ENCODE measurements around the gene SERINC3.
"Not testable (repeated sequence)": the region's sequence is repeated elsewhere in the genome, so short reads cannot be mapped to it uniquely, and the experiment has no call there.

SERINC3 gene

GRCh38 chr20:44489931-44490330 lies 31.9 kb downstream of the SERINC3 start:
- DNase-seq, result no peak

- no peak for DNase-seq
These were observed 32.6 kb downstream of the SERINC3 start for GRCh38 chr20:44489223-44489622.

- no peak for DNase-seq
These were observed 33.3 kb downstream of the SERINC3 start for GRCh38 chr20:44488551-44488950.

GRCh38 chr20:44485830-44486198 lies 36.1 kb downstream of the SERINC3 start:
- no peak for DNase-seq

GRCh38 chr20:44485078-44485829 lies 36.6 kb downstream of the SERINC3 start:
- no peak for DNase-seq

GRCh38 chr20:44483112-44483511 lies 38.8 kb downstream of the SERINC3 start:
- no peak for DNase-seq

- DNase-seq, result no peak
These were observed 40.0 kb downstream of the SERINC3 start for GRCh38 chr20:44481719-44482416.

GRCh38 chr20:44480097-44480496 lies 41.8 kb downstream of the SERINC3 start:
- no peak for DNase-seq

GRCh38 chr20:44479643-44480042 lies 42.2 kb downstream of the SERINC3 start:
- DNase-seq, result no peak

GRCh38 chr20:44478206-44478605 lies 43.7 kb downstream of the SERINC3 start:
- DNase-seq, result no peak

- no peak for DNase-seq
These were observed 44.7 kb downstream of the SERINC3 start for GRCh38 chr20:44477151-44477550.

- peak; percentile 75 for DNase-seq
These were observed 45.9 kb downstream of the SERINC3 start, which contains the start of gene TTPAL for GRCh38 chr20:44475694-44476560. TTPAL (plus strand) TSS chr20:44475874; CDS start chr20:44480000, 4,126 bp downstream.

GRCh38 chr20:44475372-44475693 lies 46.5 kb downstream of the SERINC3 start:
- no peak for DNase-seq

- DNase-seq, result not testable (repeated sequence)
These were observed 49.6 kb downstream of the SERINC3 start for GRCh38 chr20:44472283-44472682.

GRCh38 chr20:44471481-44471882 lies 50.4 kb downstream of the SERINC3 start:
- no peak for DNase-seq

- DNase-seq, result no peak
These were observed 51.5 kb downstream of the SERINC3 start for GRCh38 chr20:44470327-44470726.

GRCh38 chr20:44468044-44468782 lies 53.7 kb downstream of the SERINC3 start:
- DNase-seq, result no peak

- DNase-seq, result no peak
These were observed 54.5 kb downstream of the SERINC3 start for GRCh38 chr20:44467289-44467883.

- DNase-seq, result no peak
These were observed 56.8 kb downstream of the SERINC3 start for GRCh38 chr20:44465001-44465560.

- no peak for DNase-seq
These were observed 57.4 kb downstream of the SERINC3 start for GRCh38 chr20:44464514-44464913.

GRCh38 chr20:44463466-44463865 lies 58.4 kb downstream of the SERINC3 start:
- DNase-seq, result no peak

GRCh38 chr20:44461803-44462174 lies 60.1 kb downstream of the SERINC3 start:
- no peak for DNase-seq

Measured in KG1 (cell line).